Uterus (tissue), 4 donors: ENCODE measurements around the gene AOC3. TPM values are rescaled to one million over a fixed set of nuclear protein-coding genes. Genes with fewer than 3 reads are reported as not detected.

Source experiments
- DNase-seq, 2 donors: peaks; one replicate each; pipeline ENCODE4 v3.0.0-alpha.2; 2019 to 2020
- H3K27ac ChIP-seq, 2 donors: fragments of 200-600 bp; sonication (generic); 1 replicate in 1 of 2; 2 replicates in 1 of 2; pipeline ENCODE4 v1.5.1; 2016 to 2018
- H3K27me3 ChIP-seq, 2 donors: fragments of 200-600 bp; sonication (generic); one replicate each; pipeline ENCODE4 v1.5.1; 2018 to 2019; ENCODE audit warnings: control low read depth in 1 of 2
- H3K36me3 ChIP-seq, 2 donors: fragments of 200-600 bp; sonication (generic); one replicate each; pipeline ENCODE4 v1.5.1; 2019; ENCODE audit warnings: control low read depth in 1 of 2
- H3K4me1 ChIP-seq, 2 donors: fragments of 200-600 bp; sonication (generic); one replicate each; pipeline ENCODE4 v1.5.1; 2018 to 2019; ENCODE audit warnings: control low read depth in 1 of 2
- H3K4me3 ChIP-seq, 2 donors: fragments of 200-600 bp; sonication (generic); 1 replicate in 1 of 2; 2 replicates in 1 of 2; pipeline ENCODE4 v1.5.1; 2018 to 2019; ENCODE audit warnings: mild to moderate bottlenecking in 1 of 2
- H3K9me3 ChIP-seq, 2 donors: fragments of 200-600 bp; sonication (generic); one replicate each; pipeline ENCODE4 v1.5.1; 2019; ENCODE audit warnings: control low read depth in 1 of 2
- POLR2A ChIP-seq, 2 donors: fragments of 450-650 bp; IDR thresholded peaks; one replicate each; pipeline ENCODE4 v1.6.1; 2016; ENCODE audit warnings: antibody characterized with exemption in 2 of 2, mild to moderate bottlenecking in 1 of 2, moderate library complexity in 1 of 2
- intact Hi-C: fragments of 100-400 bp; cut with DNase I; formaldehyde crosslinking; loops from one replicate; pipeline ENCODE4 v1.15.1; 2023; ENCODE audit warnings: low total_unique reads
- total RNA-seq, 4 donors: library from RNA; depleted of rRNA in 3 of 4; stranded (reverse); fragments of >200 nt in 3 of 4; gene quantifications; one replicate each; pipeline versions ENCODE4 v1.1.0 to v1.2.4, GENCODE V29; 2014 to 2023
- TF ChIP-seq, protein P1 (sequence below), 4 experiments: fragments of 200-600 bp in 2 of 4; fragments of 450-650 bp in 2 of 4; sonication (generic) in 2 of 4; IDR thresholded peaks; one replicate each; pipeline ENCODE4 v1.5.1; 2016 to 2019; ENCODE audit warnings: antibody characterized with exemption in 4 of 4, mild to moderate bottlenecking in 2 of 4, moderate library complexity in 1 of 4
- donor health status: DM: yes; HTN: yes; CAD: no.

Gene AOC3
- total RNA-seq, 4 donors from 2014 or later: 11.8 to 86.2 (median 15.5) TPM

DNA sequence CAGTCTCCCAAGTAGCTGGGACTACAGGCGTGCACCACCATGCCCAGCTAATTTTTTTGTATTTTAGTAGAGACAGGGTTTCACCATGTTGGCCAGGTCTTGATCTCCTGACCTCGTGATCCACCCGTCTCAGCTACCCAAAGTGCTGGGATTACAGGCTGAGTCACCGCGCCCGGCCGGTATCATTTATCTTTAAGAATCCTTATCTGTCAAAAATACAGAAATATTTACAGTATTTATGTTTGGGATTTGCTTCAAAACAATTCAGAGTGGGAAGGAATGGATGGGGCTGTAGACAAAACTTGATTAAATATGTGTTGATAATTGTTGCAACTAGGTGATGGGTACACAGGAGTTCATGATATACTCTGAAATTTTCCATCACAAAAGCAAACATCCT, 29.8 kb upstream of the AOC3 start:
- intact Hi-C loops: no loop called here
- no peaks in the 10 kb centered on the region for H3K36me3 ChIP-seq
- DNase-seq: no peak

DNA sequence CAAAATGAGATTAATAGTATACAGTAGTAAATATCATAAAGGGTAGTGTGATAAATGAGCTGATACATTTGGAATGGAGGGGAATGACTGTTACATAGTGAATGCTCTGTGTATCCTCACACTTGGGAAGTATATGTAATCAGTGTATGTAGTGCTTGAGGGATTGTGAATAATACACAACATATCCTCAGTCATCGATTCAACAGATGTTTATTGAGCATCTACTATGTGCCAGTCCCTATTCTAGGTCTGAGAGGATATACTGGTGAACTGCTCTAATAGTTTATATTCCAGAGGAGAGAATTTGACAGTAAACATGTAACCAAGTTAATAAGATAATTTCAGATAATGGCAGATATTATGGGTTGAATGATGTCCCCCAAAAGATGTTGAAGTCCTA, 23.5 kb upstream of the AOC3 start:
- H3K4me3 ChIP-seq: no peak overlapping the region
- peaks cover 0 to 3% of the 10 kb centered on the region in 2 donors for H3K4me1 ChIP-seq
- intact Hi-C loops: no loop called here
- no peaks in the 10 kb centered on the region for H3K36me3 ChIP-seq
- TF ChIP-seq, protein P1, sequence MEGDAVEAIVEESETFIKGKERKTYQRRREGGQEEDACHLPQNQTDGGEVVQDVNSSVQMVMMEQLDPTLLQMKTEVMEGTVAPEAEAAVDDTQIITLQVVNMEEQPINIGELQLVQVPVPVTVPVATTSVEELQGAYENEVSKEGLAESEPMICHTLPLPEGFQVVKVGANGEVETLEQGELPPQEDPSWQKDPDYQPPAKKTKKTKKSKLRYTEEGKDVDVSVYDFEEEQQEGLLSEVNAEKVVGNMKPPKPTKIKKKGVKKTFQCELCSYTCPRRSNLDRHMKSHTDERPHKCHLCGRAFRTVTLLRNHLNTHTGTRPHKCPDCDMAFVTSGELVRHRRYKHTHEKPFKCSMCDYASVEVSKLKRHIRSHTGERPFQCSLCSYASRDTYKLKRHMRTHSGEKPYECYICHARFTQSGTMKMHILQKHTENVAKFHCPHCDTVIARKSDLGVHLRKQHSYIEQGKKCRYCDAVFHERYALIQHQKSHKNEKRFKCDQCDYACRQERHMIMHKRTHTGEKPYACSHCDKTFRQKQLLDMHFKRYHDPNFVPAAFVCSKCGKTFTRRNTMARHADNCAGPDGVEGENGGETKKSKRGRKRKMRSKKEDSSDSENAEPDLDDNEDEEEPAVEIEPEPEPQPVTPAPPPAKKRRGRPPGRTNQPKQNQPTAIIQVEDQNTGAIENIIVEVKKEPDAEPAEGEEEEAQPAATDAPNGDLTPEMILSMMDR (IDR thresholded peaks at IDR 0.05): no peak
- TF ChIP-seq POLR2A (IDR thresholded peaks at IDR 0.05): no peak
- no peaks in the 10 kb centered on the region for H3K27me3 ChIP-seq
- H3K27ac ChIP-seq: no peak overlapping the region
- no peak for DNase-seq
- H3K9me3 ChIP-seq: no peaks in the 10 kb centered on the region

More for the DNA sequence above, 29.8 kb upstream of the AOC3 start:
- Histone ChIP-seq H3K4me3 (no peak overlapping the region), H3K27me3 (no peaks in the 10 kb centered on the region), H3K27ac (no peak overlapping the region), H3K4me1 (peaks cover 0 to 3% of the 10 kb centered on the region in 2 donors), H3K9me3 (no peaks in the 10 kb centered on the region)
- TF ChIP-seq POLR2A (IDR thresholded peaks at IDR 0.05): no peak
- TF ChIP-seq, protein P1 (IDR thresholded peaks at IDR 0.05): no peak

DNA sequence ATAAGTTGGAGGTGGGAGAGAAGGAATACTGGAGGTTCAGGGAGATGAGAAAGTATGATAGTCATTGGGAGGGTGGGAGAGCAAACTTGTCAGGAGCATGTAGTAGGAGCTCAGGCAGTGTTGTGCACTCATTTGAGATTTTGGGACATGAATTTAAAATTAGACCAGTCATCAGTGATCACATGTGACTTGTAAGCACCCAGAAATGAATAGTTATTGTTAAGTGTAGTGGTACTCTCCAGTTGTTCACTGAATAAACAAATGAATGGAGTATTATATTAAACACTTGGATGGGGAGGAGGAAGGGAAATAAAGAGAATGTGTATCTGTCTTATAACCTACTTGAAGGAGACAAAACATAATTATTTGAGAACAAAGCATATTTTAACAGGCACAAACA, 20.0 kb upstream of the AOC3 start:
- no peaks in the 10 kb centered on the region for H3K4me1 ChIP-seq
- intact Hi-C loops: no loop called here
- no peak for TF ChIP-seq POLR2A (IDR thresholded peaks at IDR 0.05)
- TF ChIP-seq, protein P1 (IDR thresholded peaks at IDR 0.05): no peak

DNA sequence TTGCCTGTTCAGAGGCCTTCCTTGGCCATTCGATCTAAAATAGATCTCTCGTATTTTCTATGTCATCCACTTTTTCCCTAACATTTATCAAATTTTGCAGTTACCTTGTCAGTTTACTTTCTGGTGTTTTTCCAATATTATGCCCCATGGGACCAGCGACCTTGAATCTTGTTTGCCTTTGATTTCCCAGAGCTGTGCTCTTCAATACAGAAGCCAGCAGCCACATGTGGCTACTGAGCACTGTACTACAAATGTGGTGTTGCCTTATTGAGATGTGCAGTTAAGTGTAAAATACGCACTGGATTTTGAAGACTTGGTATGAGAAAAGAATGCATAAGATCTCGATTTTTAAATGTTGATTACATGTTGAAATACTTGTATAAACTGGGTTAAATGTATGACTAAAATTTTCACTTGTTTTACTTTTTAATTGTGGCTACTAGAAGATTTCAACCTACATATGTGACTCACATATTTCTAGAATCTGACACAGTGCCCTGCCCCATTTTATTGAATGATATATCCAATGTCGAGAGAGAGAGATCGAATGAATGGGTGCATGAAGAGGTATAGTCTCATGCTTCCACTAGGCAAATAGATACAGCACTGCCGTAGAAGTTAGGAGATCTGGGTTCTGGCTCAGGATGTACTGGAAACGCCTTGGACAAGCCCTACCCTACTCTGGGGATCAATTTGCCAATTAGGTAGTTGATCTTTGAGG, 18.6 kb upstream of the AOC3 start:
- Histone ChIP-seq H3K4me3 (peak overlapping the region; percentile 61 to 89), H3K9me3 (no peaks in the 10 kb centered on the region), H3K36me3 (no peaks in the 10 kb centered on the region), H3K4me1 (no peaks in the 10 kb centered on the region), H3K27ac (peak overlapping the region; percentile 77 to 82), H3K27me3 (no peaks in the 10 kb centered on the region)
- DNase-seq: no peak
- intact Hi-C loops: no loop called here
- TF ChIP-seq, protein P1 (IDR thresholded peaks at IDR 0.05): no peak

More for the DNA sequence above, 20.0 kb upstream of the AOC3 start:
- H3K27me3 ChIP-seq: no peaks in the 10 kb centered on the region
- no peak overlapping the region for H3K27ac ChIP-seq
- no peaks in the 10 kb centered on the region for H3K9me3 ChIP-seq
- DNase-seq: no peak
- no peaks in the 10 kb centered on the region for H3K36me3 ChIP-seq
- no peak overlapping the region for H3K4me3 ChIP-seq

DNA sequence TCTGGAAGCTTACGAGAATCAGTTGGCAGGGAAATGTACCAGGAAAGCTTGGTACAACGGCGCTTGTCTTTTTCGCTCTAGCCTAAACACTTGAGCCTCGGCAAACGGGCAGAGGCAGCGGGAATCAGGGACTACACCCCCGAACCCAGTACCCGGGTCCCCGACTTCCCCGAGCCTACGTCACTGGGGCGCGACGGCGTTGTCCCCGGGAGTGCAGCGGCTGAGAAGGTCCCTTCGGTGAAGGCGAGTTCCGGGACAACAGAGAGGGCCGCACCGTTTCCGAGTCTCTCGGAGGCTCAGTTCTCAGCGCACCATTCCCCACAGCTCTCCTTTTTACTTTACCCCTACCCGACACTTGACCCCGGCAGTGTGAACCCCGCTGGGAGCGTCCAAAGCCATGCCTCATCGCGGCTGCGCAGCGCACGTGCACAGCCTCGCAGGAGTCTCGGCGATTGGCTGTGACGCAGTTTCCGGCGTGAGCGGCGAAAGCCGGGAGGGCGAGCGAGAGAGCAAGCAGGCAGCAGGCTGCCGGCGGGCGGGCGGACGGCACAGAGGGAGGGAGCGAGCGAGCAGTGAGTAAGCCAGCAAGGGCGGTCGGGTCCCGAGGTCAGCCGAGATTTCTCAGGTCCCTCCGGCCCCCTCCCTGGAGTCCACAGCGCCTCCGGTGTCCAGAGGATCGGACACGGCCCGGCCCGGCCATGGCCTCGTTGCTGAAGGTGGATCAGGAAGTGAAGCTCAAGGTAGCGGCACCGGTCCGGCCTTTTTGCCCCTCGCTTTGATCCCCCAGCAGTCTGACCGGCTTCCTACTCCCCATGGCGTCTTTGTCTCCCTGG, 17.8 kb upstream of the AOC3 start, which contains the start of gene PSME3:
TSS of gene PSME3 (plus strand) at position 464 of the 833 bp plus-strand sequence. CDS start at position 699, 235 bp downstream.
- peak; percentile 86 to 87 for DNase-seq
- peak within 1 kb of the TSS; percentile 61 to 89 for H3K4me3 ChIP-seq
- no peaks in the 10 kb centered on the region for H3K36me3 ChIP-seq
- peak within 1 kb of the TSS; percentile 77 to 82 for H3K27ac ChIP-seq
- H3K4me1 ChIP-seq: no peaks in the 10 kb centered on the region
- TF ChIP-seq, protein P1 (IDR thresholded peaks at IDR 0.05): peak in 1 of 4 experiments; percentile 28
- peak; percentile 77 to 92 for TF ChIP-seq POLR2A (IDR thresholded peaks at IDR 0.05)
- H3K9me3 ChIP-seq: no peaks in the 10 kb centered on the region
- no peaks in the 10 kb centered on the region for H3K27me3 ChIP-seq
- intact Hi-C loops: no loop called here
